Anterior cingulate cortex (tissue), 58 donors: ENCODE measurements around the gene TMEM248.
"Not testable (repeated sequence)": the region's sequence is repeated elsewhere in the genome, so short reads cannot be mapped to it uniquely, and the experiment has no call there.

Source experiments
- DNase-seq, 58 donors: peaks; one replicate each; lab custom pipeline; 2025; lab: John Stamatoyannopoulos, UW

TMEM248 gene

GRCh38 chr7:66995050-66995776, 74.2 kb downstream of the TMEM248 start, which contains the start of gene SBDS:
Gene SBDS (minus strand): TSS chr7:66995586. CDS start chr7:66995417, 169 bp downstream.
- DNase-seq = peak; percentile 29 to 97 (median 92)

GRCh38 chr7:66996444-66997191, 75.6 kb downstream of the TMEM248 start, which contains the start of gene TYW1:
Gene TYW1 (plus strand): TSS chr7:66996833. CDS start chr7:66996979, 146 bp downstream.
- peak; percentile 74 to 99 (median 98) for DNase-seq

- peak in 2 of 58 donors; percentile 1 to 8 for DNase-seq
Measured at GRCh38 chr7:67000601-67001258, 79.7 kb downstream of the TMEM248 start.

- DNase-seq = not testable (repeated sequence)
Measured at GRCh38 chr7:67004145-67004544, 83.1 kb downstream of the TMEM248 start.

- DNase-seq = no peak
Measured at GRCh38 chr7:67006965-67007364, 85.9 kb downstream of the TMEM248 start.
